GM18526 (cell line): ENCODE data around the gene OGFOD2.

Experiments
- POLR2A ChIP-seq: IDR thresholded peaks from 3 replicates; pipeline ENCODE4 v1.6.1; 2011; ENCODE audit not compliant: insufficient read length; ENCODE audit errors: extremely low read depth

OGFOD2 gene

GRCh38 chr12:122997343-122998250, 22.6 kb downstream of the OGFOD2 start:
- no peak for TF ChIP-seq POLR2A

- no peak for TF ChIP-seq POLR2A
Measured at GRCh38 chr12:122998316-122998715, 23.3 kb downstream of the OGFOD2 start.

GRCh38 chr12:122999196-122999946, 24.3 kb downstream of the OGFOD2 start:
- no peak for TF ChIP-seq POLR2A

GRCh38 chr12:122999986-123000420, 25.0 kb downstream of the OGFOD2 start:
- no peak for TF ChIP-seq POLR2A

GRCh38 chr12:123000578-123000977, 25.5 kb downstream of the OGFOD2 start:
- no peak for TF ChIP-seq POLR2A

GRCh38 chr12:123001464-123001863, 26.4 kb downstream of the OGFOD2 start:
- no peak for TF ChIP-seq POLR2A

- TF ChIP-seq POLR2A, result no peak
Measured at GRCh38 chr12:123003257-123003656, 28.2 kb downstream of the OGFOD2 start.

GRCh38 chr12:123004287-123004686, 29.2 kb downstream of the OGFOD2 start:
- no peak for TF ChIP-seq POLR2A

- TF ChIP-seq POLR2A, result no peak
Measured at GRCh38 chr12:123005081-123005626, 30.1 kb downstream of the OGFOD2 start.

- no peak for TF ChIP-seq POLR2A
Measured at GRCh38 chr12:123006977-123007376, 31.9 kb downstream of the OGFOD2 start.

- TF ChIP-seq POLR2A, result no peak
Measured at GRCh38 chr12:123010110-123010509, 35.1 kb downstream of the OGFOD2 start.

- no peak for TF ChIP-seq POLR2A
Measured at GRCh38 chr12:123010681-123011080, 35.6 kb downstream of the OGFOD2 start.

GRCh38 chr12:123011701-123012100, 36.7 kb downstream of the OGFOD2 start:
- no peak for TF ChIP-seq POLR2A

GRCh38 chr12:123013185-123014095, 38.4 kb downstream of the OGFOD2 start:
- TF ChIP-seq POLR2A, result no peak

GRCh38 chr12:123017753-123018152, 42.7 kb downstream of the OGFOD2 start:
- no peak for TF ChIP-seq POLR2A
